Stomach (tissue), 9 donors: ENCODE measurements around the gene AUTS2. TPM values are rescaled to one million over a fixed set of nuclear protein-coding genes. Genes with fewer than 3 reads are reported as not detected.

Experiments used
- DNase-seq, 2 donors: peaks; one replicate each; pipeline versions ENCODE4 v3.0.0 to v3.0.0-alpha.2; 2013 to 2019
- H3K27ac ChIP-seq, 5 donors: fragments of 200-600 bp in 4 of 5; sonication (generic) in 4 of 5; one replicate each; pipeline ENCODE4 v1.5.1; 2013 to 2019; ENCODE audit warnings: mild to moderate bottlenecking in 1 of 5, moderate library complexity in 1 of 5
- H3K27me3 ChIP-seq, 3 donors: fragments of 200-600 bp; sonication (generic); one replicate each; pipeline ENCODE4 v1.5.1; 2017 to 2019; ENCODE audit warnings: mixed run types in 1 of 3
- H3K36me3 ChIP-seq, 4 donors: fragments of 200-600 bp; sonication (generic); 1 replicate in 3 of 4; 2 replicates in 1 of 4; pipeline ENCODE4 v1.5.1; 2016 to 2019
- H3K4me1 ChIP-seq, 4 donors: fragments of 200-600 bp; sonication (generic); one replicate each; pipeline ENCODE4 v1.5.1; 2016 to 2019
- H3K4me3 ChIP-seq, 4 donors: fragments of 200-600 bp; sonication (generic) in 3 of 4; one replicate each; pipeline ENCODE4 v1.5.1; 2016 to 2019; ENCODE audit warnings: mild to moderate bottlenecking in 1 of 4
- H3K9me3 ChIP-seq, 4 donors: fragments of 200-600 bp; sonication (generic); one replicate each; pipeline ENCODE4 v1.5.1; 2016 to 2019
- CTCF ChIP-seq, 7 experiments: fragments of 450-650 bp in 4 of 7; fragments of 200-600 bp in 3 of 7; sonication (generic) in 3 of 7; IDR thresholded peaks; one replicate each; pipeline ENCODE4 v1.5.1; 2016 to 2019; ENCODE audit warnings: antibody characterized with exemption in 7 of 7, control low read depth in 2 of 7, mild to moderate bottlenecking in 1 of 7
- EP300 ChIP-seq: sonication (generic); formaldehyde crosslinking; IDR thresholded peaks from one replicate; pipeline ENCODE4 v1.6.1; 2017; ENCODE audit warnings: antibody characterized with exemption
- POLR2A ChIP-seq, 4 donors: fragments of 450-650 bp; IDR thresholded peaks; one replicate each; pipeline ENCODE4 v1.6.1; 2016; ENCODE audit warnings: antibody characterized with exemption in 4 of 4, control low read depth in 2 of 4, mild to moderate bottlenecking in 1 of 4, moderate library complexity in 1 of 4
- POLR2AphosphoS5 ChIP-seq, 3 donors: sonication (generic); formaldehyde crosslinking; IDR thresholded peaks; one replicate each; pipeline ENCODE4 v1.6.1; 2016; ENCODE audit warnings: antibody characterized with exemption in 3 of 3
- WGBS, 5 donors: extraction: QIAGEN DNeasy Blood & Tissue Kit in 3 of 5; methylation state at CpG; one replicate each; pipeline versions ENCODE4 v1.1.5 to v1.1.7; 2013 to 2018; 5-methylcytosine and 5-hydroxymethylcytosine counted together
- intact Hi-C: fragments of 100-400 bp; cut with DNase I; formaldehyde crosslinking; loops from one replicate; pipeline ENCODE4 v1.15.1; 2023; ENCODE audit warnings: low total_unique reads
- polyA plus RNA-seq, 3 donors: library from polyadenylated mRNA; stranded (reverse); fragments of 200-250 nt; gene quantifications; one replicate each; pipeline ENCODE4 v1.2.3, GENCODE V29; 2013
- total RNA-seq, 5 donors: library from RNA; depleted of rRNA; stranded (reverse); fragments of >200 nt; gene quantifications; one replicate each; pipeline versions ENCODE4 v1.1.0 to v1.2.3, GENCODE V29; 2014 to 2016
- donor health status: healthy with polysubstance abuse.
- donor health status: Bipolar disorder and iron deficiency.
- donor health status: healthy.

Gene AUTS2
- total and polyA plus RNA-seq, 8 donors: 3.8 to 90.3 (median 38.1) TPM

GRCh38 chr7:70570029-70570428, 971.8 kb downstream of the AUTS2 start:
- no peak for DNase-seq

GRCh38 chr7:70570961-70571360, 972.7 kb downstream of the AUTS2 start:
- Histone ChIP-seq H3K27ac (peak overlapping the region in 4 of 5 donors; percentile 41 to 71 (median 49)), H3K4me1 (peaks cover 6 to 41% (median 23%) of the 10 kb centered on the region in 4 donors), H3K9me3 (no peaks in the 10 kb centered on the region), H3K27me3 (no peaks in the 10 kb centered on the region), H3K36me3 (no peaks in the 10 kb centered on the region), H3K4me3 (no peak overlapping the region)
- TF ChIP-seq EP300 (no peak), CTCF (IDR thresholded peaks at IDR 0.05) (no peak), POLR2AphosphoS5 (IDR thresholded peaks at IDR 0.05) (no peak), POLR2A (IDR thresholded peaks at IDR 0.05) (no peak)
- WGBS, 5 donors: 24 to 60% (median 38%) methylated on average over 3 of the region's 3 CpGs
- DNase-seq: peak in 1 of 2 donors; percentile 38
- intact Hi-C loops: no loop called here

More at GRCh38 chr7:70570029-70570428, 971.8 kb downstream of the AUTS2 start:
- Histone ChIP-seq H3K36me3 (no peaks in the 10 kb centered on the region), H3K4me1 (peaks cover 6 to 49% (median 25%) of the 10 kb centered on the region in 4 donors), H3K9me3 (no peaks in the 10 kb centered on the region), H3K4me3 (no peak overlapping the region), H3K27me3 (no peaks in the 10 kb centered on the region), H3K27ac (no peak overlapping the region)
- WGBS, 5 donors: 76 to 90% (median 84%) methylated on average over 4 of the region's 4 CpGs
- no peak for TF ChIP-seq EP300
- intact Hi-C loops: no loop called here

DNA sequence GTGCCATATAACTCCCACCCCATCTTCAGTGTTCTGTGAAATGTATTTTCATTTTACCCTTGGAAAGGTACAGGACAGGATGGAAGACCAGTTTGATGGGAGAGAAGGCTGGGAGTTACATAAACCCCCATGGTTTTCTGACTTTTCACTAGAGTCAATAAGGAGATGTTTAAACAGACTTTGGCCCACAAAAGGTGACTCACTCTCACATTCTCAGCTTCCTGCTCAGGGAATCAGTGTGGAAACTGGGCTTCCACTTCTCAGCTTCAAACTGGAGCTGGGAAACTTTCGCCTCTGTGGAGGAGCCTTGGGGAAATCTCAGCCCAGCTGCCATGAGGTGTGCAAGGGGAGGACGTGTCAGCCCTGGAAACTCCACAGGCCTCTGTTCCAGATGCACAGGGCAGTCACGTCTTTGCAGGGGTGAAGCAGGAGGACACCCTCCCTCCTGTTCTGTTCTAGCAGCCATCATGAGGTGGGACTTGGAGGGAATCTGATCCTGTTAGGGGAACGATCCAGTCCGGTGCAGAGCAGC, 973.2 kb downstream of the AUTS2 start:
- WGBS, 5 donors: 54 to 59% (median 55%) methylated on average over 5 of the region's 5 CpGs
- TF ChIP-seq POLR2AphosphoS5 (IDR thresholded peaks at IDR 0.05) (peak in 2 of 3 donors; percentile 35 to 63), POLR2A (IDR thresholded peaks at IDR 0.05) (no peak)
- peaks cover 6 to 36% (median 21%) of the 10 kb centered on the region in 4 donors for H3K4me1 ChIP-seq
- H3K9me3 ChIP-seq: no peaks in the 10 kb centered on the region
- DNase-seq: peak; percentile 41 to 85
- intact Hi-C loops: no loop called here
- H3K27me3 ChIP-seq: no peaks in the 10 kb centered on the region
- H3K27ac ChIP-seq: peak overlapping the region; percentile 41 to 71 (median 52)
- H3K36me3 ChIP-seq: no peaks in the 10 kb centered on the region
- no peak overlapping the region for H3K4me3 ChIP-seq

DNA sequence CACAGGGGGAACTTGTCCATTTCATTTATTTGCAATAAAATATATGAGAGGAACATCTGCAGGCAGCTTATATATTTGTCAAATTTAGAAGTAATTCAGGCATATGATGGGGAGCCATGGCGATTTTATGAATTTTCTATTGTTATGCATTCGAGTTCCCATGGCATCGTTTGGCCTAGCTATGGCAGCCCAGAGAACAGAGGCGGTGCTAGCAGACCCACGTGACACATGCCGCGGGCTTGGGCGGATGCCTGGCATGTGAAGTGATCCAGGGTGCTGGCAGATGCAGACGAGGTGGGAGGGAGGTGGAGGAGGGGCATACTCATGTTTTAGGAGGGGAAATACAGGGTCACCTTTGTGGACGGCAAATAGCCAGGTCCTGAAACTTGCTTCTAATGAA, 973.7 kb downstream of the AUTS2 start:
- peak overlapping the region in 4 of 5 donors; percentile 41 to 71 (median 49) for H3K27ac ChIP-seq
- H3K4me1 ChIP-seq: peaks cover 6 to 33% (median 21%) of the 10 kb centered on the region in 4 donors
- no peaks in the 10 kb centered on the region for H3K36me3 ChIP-seq
- intact Hi-C loops: no loop called here
- H3K27me3 ChIP-seq: no peaks in the 10 kb centered on the region
- DNase-seq: peak in 1 of 2 donors; percentile 55
- TF ChIP-seq EP300 (no peak), POLR2AphosphoS5 (IDR thresholded peaks at IDR 0.05) (no peak), POLR2A (IDR thresholded peaks at IDR 0.05) (no peak), CTCF (IDR thresholded peaks at IDR 0.05) (no peak)
- WGBS, 5 donors: 68 to 88% (median 79%) methylated on average over 10 of the region's 10 CpGs
- H3K4me3 ChIP-seq: no peak overlapping the region
- H3K9me3 ChIP-seq: no peaks in the 10 kb centered on the region

- Histone ChIP-seq H3K36me3 (no peaks in the 10 kb centered on the region), H3K4me1 (peaks cover 6 to 33% (median 21%) of the 10 kb centered on the region in 4 donors), H3K27ac (peak overlapping the region in 1 of 5 donors; percentile 71), H3K27me3 (no peaks in the 10 kb centered on the region), H3K9me3 (no peaks in the 10 kb centered on the region), H3K4me3 (no peak overlapping the region)
- 88 to 97% (median 92%) methylated on average over 6 of the region's 6 CpGs for WGBS, 5 donors
- no peak for DNase-seq
- intact Hi-C loops: no loop called here
- no peak for TF ChIP-seq POLR2AphosphoS5 (IDR thresholded peaks at IDR 0.05)
- no peak for TF ChIP-seq EP300
- TF ChIP-seq POLR2A (IDR thresholded peaks at IDR 0.05): no peak
- TF ChIP-seq CTCF (IDR thresholded peaks at IDR 0.05): no peak
Observed at GRCh38 chr7:70572571-70572970, 974.3 kb downstream of the AUTS2 start.
